Mammary epithelial cell (primary cell): ENCODE results near the gene IL9R.

Experiments used
- EZH2 ChIP-seq: IDR thresholded peaks from 2 replicates; pipeline ENCODE4 v1.6.1; 2012; ENCODE audit warnings: low read length, inconsistent platforms, borderline replicate concordance
- TF ChIP-seq, protein P1 (sequence below), 2 donors: IDR thresholded peaks in 1 of 2; conservative IDR thresholded peaks in 1 of 2; 2 replicates each; pipeline ENCODE4 v1.5.1; 2011 to 2012; ENCODE audit warnings: inconsistent platforms in 2 of 2, low read length in 2 of 2, mild to moderate bottlenecking in 2 of 2, control low read depth in 1 of 2, low read depth in 1 of 2; ENCODE audit not compliant: insufficient read depth in 1 of 2; ENCODE audit errors: extremely low read depth in 1 of 2

DNA sequence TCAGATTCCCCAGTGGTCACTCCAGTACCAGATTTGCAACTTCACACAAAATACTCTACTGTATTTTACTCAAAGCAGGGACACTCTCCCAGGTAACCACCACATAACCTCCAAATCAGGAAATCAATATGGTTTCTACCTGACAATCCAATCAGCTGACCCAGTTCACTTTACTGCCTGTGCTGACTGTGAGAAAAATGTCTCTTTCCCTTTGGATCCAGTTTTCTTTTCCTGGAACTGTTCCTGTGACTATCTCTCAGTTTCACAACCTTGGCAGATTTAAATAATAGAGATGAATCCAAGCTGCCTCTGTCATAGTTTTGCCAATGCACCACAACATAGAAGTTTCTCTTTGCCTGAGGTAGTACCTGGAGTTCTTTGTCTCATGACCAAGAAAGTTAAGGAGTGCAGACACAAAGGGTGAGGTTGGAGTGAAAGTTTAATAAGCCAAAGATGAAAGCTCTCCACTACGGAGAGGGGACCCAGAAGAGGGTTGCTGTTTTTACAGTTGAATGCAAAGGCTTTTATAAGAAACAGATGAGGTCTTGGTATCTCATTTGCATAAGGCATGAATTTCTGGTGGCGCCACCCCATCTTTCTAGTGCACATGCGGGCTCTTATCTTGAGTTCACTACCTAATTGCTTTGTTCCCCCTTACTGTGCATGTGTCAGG, 29.7 kb upstream of the IL9R start:
- TF ChIP-seq, protein P1, sequence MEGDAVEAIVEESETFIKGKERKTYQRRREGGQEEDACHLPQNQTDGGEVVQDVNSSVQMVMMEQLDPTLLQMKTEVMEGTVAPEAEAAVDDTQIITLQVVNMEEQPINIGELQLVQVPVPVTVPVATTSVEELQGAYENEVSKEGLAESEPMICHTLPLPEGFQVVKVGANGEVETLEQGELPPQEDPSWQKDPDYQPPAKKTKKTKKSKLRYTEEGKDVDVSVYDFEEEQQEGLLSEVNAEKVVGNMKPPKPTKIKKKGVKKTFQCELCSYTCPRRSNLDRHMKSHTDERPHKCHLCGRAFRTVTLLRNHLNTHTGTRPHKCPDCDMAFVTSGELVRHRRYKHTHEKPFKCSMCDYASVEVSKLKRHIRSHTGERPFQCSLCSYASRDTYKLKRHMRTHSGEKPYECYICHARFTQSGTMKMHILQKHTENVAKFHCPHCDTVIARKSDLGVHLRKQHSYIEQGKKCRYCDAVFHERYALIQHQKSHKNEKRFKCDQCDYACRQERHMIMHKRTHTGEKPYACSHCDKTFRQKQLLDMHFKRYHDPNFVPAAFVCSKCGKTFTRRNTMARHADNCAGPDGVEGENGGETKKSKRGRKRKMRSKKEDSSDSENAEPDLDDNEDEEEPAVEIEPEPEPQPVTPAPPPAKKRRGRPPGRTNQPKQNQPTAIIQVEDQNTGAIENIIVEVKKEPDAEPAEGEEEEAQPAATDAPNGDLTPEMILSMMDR (conservative IDR thresholded peaks at IDR 0.05 in 1 of 2, IDR thresholded peaks at IDR 0.05 in 1 of 2; ENCODE audit: extremely low read depth in 1 of 2, insufficient read depth in 1 of 2, low read depth in 1 of 2, low read length in 2 of 2): no peak
- no peak for TF ChIP-seq EZH2
